Nucleus accumbens (tissue), 56 donors: ENCODE data around the gene FBXL13.
A peak's percentile ranks its signal among the peaks of the same experiment; 100 is the strongest.
"Not testable (repeated sequence)": the region's sequence is repeated elsewhere in the genome, so short reads cannot be mapped to it uniquely, and the experiment has no call there.

ENCODE experiments used
- DNase-seq, 56 donors: peaks; one replicate each; lab custom pipeline; 2025; lab: John Stamatoyannopoulos, UW

The FBXL13 gene

DNA sequence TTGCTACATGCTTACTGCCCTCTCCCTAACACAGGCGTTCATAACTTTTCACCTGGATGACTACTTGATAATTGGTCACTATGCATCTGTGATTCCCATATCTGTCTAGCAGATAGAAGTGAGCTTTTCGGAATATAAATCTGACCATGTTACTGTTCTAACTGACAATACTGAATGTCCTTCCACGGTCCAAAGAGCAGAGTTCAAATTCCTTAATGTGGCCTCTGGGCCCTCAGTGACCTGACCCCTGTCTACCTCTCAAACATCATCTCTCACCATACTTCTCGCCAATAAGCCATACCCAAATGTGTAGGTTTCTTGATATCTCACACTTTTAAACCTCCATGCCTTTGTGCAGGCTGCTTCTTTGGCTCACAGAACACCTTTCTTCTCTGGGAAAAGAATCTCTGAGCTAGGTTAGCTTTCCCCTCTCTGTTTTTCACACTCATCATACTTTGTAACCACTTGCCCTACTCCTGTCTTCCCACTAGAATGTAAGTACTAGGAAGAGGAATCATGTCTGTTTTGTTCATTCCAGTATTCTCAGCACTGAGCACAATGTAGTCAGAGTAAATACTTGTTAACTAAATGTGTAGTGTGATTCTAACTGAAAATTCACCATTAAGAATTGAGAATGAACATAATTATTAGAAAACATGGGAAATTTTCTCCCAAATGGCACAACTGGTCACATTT, 201.0 kb downstream of the FBXL13 start:
- DNase-seq = no peak

DNA sequence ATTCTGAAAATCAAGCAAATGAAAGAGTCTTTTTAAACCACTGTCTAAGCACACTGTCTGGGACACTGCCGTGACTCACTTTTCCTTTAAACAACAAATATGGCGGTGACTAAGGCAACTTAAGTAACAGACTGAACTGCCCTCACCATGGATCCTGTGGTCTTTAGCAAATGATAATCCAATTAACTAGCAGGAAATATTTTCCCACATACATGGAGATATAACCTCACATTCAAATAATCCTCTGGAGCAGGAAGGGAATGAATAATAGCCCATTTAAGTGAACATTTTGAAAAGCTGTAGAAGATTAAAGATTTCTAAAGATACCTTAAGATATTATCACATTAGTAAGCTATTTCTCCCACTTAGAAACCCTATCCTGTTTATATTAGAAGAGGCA, 202.1 kb downstream of the FBXL13 start:
- DNase-seq = no peak

DNA sequence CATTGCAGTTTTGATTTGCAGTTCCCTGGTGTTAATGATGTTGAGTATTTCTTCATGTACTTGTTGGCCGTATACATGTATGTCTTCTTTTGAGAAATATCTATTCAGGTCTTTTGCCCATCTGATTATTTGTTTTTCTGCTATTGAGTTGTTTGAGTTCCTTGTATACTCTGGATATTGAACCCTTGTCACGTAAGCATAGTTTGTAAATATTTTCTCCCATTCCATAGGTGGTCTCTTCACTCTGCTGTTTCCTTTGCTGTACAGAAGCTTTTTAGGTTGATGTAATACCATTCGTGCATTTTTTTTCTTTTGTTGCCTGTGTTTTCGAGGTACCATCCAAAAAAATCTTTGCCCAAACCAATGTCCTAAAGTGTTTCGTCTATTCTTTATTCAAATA, 205.4 kb downstream of the FBXL13 start:
- DNase-seq = no peak

DNA sequence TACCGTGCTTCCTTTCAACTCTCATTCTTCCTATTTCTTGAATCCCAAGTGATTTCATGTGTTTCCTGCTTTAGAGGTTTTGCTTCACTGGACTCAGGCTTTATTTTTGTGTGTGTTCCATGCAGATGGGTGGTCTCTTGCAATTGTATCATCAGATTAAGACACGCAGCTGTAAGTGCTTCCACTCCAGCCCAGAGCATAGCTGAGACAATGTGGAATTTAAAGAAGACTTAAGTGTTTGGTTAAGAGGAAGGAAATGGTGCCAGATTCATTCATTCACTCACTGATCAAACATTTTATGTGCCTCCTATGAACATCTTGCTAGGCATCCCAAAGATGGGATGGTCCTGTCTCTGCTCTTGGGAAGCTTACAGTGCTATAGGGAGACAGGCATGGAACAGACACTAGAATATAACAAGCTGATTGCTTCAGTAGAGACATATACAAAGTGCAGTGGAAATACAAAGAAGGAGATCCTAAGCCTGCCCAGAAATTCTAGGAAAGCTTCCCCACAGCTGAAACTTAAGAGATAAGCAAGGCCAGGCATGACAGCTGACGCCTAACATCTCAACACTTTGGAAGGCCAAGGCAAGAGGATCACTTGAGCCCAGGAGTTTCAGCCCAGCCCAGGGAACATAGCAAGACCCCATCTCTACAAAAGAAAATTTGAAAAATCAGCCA, 207.9 kb downstream of the FBXL13 start:
- no peak for DNase-seq

DNA sequence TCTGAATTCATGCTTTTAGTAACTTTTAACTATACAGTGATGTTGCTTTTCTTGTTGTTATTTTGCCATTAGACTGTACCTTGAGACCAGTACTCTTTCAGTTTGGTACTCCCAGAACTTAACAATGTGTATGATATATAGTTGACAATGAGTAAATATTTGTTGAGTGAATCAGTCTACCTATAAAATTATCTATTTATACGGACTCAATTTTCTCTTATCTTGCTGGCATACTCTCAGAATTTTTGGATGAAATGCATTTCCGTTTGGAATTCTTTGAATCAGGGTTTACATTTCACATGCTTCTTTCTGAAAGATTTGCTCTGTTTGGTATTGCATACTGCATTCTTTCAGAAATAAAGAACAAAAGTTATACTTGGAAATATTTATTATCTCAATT, 209.6 kb downstream of the FBXL13 start:
- DNase-seq = no peak

DNA sequence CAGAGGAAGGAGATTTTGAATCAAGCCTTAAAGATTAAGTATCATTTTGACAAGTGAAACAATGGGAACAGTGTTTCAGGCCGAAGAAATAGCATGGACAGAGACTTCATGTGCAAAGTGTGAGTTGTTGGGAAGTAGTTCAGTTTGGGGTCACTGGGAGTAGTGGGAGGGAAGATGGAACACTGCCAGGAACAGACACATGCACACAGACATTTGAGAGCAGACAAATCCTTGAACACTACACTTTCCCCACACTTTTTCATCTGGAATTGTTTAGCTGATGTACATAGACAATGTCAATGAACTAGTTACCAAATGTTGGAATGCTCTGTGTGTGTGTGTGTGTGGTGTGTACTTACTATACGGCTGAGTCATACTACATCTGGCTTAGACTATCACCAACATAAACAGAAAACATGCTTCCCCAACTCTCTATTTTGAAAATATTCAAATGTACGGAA, 214.2 kb downstream of the FBXL13 start:
- no peak for DNase-seq

DNA sequence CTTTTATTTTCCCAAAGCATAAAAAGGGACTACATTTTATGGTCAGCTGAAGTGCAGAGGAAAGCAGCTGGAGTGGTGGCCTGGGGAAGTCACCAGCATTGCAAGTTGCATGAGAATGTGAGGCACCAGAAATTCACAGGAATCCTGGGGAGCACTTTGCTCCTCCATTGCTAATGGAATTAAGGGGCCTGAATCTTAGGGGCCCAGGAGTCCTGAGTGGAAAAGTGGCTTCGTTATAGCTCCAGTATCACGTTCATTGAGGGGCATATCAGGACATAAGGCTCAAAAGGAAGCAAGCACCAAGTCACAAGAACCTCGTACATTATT, 214.8 kb downstream of the FBXL13 start:
- no peak for DNase-seq

DNA sequence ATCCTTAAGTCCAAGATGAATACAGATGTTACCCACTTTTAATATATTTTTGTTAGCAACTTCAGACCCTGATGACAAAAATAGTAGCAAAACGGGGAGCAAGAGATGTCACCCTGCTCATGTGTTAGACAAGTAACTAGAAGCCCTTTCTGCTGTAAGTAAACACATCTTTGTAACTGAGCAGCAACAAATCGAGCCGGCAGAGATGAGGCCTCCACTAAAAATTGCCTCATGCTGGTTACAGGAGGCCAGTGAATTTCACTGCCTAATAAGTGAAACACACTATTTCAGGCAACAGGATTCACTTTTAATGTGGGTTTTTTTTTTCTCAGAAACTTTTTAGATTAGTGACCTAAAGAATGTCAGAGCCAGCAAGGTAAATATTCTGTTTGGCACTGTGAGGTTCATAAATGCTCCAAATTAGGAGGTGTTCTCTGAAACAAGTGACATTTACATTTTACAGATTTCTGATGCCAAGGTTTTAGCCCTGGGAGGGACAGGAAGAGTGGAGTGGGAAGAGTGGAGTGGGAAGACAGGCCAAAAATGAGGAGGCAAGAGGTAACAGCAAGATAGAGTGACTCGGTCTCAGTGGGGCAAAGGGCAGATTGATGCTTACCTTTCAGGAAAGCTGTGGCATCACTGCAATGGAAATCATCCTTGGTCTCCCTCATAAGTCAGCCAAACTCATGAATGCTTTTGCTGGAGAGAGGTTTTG, 215.4 kb downstream of the FBXL13 start:
- DNase-seq = no peak

DNA sequence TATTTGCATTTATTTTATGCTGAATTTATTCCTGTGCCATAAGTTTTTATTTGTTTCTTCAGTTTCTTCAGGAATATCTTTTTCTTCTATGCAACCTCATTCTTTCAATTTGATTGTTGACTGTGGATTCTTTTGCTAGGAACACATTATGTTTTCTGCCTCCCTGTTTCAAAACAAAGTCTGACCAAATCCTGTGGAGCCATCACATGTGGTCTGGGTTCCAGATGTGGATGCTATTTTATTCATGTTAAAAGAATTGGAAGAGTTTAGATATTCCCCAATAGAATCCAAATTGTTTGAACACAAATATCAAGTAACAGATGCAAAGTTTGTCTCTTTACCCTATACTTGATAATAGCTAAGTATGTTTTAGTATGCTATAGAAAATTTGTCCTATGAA, 218.6 kb downstream of the FBXL13 start:
- DNase-seq = no peak

DNA sequence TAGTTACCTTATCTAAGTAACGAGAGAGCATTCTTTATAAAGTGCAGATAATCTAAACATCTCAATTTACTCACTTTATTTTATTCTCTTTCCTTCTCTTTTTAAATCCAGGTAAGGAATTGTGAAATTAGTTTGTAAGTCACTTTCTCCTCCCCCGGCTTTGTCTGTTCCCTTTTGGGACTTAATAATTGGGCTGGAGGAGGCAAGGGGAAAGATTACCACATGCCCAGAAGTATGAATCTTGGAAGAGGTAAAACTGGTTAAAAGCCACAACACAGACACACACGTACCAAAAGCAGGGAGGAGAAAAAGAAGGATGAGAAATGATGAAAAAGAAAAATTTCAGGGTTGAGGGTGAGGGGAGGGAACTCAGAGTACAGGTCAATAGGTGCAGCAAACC, 225.1 kb downstream of the FBXL13 start:
- no peak for DNase-seq

DNA sequence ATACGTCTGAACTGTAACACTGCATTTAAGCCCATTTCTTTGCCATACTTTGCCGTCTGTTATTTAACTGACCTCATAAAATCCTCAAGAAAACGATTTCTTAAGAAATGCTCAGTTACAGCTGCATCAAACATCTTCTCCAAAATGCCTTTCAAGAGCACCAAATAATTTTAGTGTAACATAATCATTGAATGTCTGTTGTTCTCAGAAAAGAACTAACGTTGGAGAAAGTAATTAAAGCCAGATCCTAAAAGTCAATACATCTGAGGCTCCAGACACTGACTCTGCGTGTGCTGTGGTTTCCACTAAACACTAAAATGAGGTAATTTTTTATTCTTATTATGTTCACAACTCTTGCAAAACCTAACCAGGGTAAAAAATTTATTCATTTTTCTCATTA, 225.5 kb downstream of the FBXL13 start:
- DNase-seq = no peak

DNA sequence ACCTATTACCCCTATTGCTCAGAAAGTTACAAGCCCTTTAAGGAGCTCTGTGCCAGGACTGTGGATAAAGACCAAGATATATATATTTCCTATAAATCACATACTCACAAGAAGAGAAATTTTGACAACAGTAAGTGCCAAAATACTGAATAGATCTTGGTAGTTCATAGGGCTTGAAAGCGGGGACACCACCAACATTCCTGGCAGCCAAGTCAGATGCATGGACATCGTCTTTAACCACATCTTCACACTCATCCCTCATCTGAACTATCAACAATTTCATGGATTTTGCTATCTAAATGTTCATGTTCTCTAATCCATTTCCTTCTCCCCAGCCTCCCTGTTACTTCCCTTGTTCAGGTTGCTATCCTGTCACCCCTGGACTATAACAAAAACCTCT, 229.2 kb downstream of the FBXL13 start:
- DNase-seq = no peak

DNA sequence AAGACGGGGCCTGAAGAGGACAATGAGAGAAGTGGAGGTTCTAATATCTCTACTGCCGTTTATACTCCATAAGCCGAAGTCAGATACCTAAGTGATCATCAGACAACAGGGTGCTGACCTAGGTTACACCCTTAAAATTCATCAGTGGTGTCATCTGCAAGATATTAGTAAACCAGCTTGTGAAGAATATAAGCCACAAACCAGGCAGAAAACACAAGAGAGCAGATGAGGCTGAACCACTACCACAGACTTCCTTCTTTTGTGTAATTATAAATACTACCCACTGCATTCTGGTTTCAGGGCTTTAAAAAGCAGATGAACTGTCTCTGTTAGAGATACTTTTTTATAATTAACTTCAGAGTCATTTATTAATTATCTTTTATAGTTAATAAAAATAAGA, 230.7 kb downstream of the FBXL13 start:
- no peak for DNase-seq

DNA sequence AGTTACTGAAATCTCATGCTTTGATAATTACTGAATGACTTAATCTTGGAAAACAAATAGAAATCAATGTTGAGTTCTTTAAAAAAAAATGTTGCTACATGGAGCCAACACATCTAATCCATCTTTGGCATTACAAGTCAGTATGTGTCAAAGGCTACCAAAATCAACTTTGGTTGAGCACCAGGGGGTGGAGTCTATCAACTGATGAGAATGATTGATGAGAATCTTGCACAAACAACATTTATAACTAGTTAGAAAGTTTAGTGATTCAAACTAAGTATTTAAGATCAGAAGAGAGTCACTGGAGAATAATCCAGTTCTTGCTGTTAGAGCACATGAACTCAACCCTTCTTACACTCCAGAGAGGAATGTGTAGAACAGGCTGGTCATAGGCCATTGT, 232.3 kb downstream of the FBXL13 start:
- DNase-seq = no peak

DNA sequence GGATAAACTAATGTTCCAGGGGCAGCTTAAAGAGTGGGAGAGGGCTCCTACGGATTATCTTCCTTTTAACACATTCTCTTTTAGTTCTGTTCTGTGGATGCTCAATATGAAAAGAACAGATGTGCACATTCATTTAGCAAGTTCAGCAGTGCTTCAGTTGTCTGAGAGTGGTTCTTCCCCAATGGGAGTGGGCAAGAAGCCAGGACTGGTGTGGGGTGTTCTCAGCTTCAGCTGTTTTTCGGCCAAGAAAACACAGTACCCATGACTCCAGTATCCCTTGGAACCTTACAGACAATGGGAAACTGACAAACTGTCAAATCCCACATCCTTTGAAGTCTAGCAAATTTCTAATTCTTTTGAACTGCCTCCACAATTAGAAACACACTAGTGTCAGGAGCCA, 233.3 kb downstream of the FBXL13 start:
- peak in 6 of 56 donors; percentile 1 to 32 (median 8) for DNase-seq

DNA sequence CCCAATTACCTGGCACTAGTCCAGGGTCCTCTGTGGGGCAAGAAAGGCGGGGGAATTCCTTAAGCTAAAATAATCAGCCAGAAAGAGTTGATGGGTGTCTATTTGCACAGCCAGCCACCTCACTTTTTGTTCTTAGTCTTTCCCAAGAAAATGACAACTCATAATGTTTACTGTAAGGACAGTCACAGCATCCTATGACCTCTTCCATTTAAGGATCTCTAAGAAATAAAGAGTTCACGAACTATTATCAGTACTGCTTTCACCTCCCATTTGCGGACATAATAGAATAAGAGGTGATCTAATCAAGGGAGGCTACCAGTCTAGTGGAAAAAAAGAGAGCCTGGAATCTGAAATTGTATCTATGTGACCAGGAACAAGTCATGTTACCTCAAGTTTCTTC, 234.2 kb downstream of the FBXL13 start:
- DNase-seq = no peak

DNA sequence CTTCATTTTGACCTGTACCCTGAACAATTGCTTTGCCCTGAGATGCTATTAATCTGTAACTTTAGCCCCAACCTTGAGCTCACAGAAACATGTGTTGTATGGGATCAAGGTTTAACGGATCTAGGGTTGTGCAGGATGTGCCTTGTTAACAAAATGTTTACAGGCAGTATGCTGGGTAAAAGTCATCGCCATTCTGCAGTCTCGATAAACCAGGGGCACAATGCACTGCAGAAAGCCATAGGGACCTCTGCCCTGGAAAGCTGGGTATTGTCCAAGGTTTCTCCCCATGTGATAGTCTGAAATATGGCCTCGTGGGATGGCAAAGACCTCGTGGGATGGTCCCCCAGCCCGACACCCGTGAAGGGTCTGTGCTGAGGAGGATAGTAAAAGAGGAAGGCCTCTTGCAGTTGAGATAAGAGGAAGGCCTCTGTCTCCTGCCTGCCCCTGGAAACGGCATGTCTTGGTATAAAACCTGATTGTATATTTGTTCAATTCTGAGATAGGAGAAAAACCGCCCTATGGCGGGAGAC, 236.0 kb downstream of the FBXL13 start:
- DNase-seq = not testable (repeated sequence)

DNA sequence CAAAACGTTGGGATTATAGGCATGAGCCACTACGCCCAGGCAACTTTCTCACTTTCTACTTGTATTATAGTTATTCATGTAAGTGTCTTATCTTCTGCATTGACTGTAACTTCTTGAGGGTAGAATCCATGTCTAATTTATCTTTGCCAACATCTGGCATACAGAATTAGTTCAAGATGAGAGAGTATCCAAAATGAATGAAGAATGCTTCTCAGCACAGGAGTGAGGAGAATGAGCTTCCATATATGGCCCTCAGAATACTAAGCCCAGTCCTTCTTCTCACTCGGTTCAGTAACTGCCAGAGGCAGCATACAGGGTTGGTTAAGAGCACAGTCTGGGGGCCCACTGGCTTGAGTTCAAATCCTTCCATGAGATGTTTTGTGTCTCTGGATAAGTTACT, 236.8 kb downstream of the FBXL13 start:
- DNase-seq = no peak

DNA sequence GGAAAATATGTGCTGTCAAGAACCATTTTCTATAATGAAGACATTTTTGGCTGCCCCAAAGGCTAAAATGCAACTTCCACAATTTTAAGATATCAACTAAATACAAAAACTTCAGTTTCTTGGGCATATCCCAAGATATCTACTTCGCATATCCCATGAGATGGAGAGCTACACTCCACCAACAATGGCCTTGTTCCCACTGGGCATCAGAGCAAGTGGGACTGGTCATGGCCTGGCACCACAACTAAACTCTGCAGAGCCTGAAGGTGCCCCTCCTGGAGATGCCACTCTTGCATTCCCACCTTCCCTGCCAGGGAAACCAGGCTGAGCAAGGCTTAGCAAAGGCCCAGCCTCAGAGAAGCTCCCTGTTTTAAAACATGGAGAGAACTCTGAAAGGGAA, 237.6 kb downstream of the FBXL13 start:
- DNase-seq = no peak

DNA sequence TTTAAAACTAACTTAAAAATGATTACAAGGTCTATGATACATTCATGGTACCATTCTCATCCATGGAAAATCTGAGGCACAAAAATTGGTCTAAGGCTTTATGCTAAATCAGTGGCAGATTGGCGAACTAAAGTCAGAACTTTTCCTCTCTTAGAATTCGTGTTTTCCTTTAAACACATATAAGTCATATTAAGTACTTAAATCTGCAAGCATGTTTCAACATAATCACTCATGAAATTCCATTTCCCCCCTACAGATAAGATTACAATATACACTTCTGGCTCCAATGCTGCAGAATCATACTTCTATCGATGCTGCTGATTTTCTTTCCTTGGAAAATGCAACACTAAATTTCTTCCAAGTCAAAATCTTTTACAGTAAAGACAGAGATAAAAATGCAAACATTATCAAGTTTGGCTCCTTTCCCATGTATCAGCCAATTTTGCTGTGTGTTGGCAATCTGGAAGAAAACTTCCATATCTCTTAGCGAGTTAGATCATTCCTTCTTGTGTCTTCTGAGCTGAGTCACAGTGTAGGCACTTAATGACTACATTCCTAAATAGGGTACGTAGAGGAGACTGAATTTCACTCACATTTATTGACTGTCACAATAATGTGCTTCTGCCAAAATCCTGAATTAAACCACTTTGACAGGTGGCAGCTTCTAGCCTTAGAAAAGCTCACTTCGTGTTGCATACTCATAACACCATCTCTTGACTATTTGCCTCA, 238.2 kb downstream of the FBXL13 start:
- DNase-seq = no peak

DNA sequence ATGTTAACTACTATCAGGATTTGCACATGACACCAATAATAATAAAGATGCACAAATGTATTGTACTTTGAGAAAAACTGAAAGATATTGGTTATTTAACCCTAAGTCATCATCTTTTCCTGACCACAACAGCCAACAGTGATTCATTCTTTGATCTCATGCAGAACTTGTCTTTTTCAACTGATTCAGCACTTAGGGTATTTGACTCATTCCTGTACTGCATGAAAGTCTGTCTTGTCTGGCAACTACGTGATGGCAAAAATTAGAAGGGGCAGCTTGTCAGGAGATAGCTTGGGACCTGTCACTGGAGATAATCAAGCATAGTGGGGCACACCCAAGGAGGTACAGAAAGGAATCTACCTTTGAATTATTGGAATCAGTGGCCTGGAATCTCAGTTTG, 239.6 kb downstream of the FBXL13 start:
- DNase-seq = no peak
